Measurements from ENCODE around the gene PLA2R1.

- TF ChIP-seq CTCF (IDR thresholded peaks at IDR 0.05) (no peak), POLR2A (IDR thresholded peaks at IDR 0.05) (no peak)
These were observed 33.8 kb downstream of the PLA2R1 start for GRCh38 chr2:160028431-160029269.
